ENCODE measurements around the gene LMF1. TPM values are rescaled to one million over a fixed set of nuclear protein-coding genes. Genes with fewer than 3 reads are reported as not detected.
A peak's percentile ranks its signal among the peaks of the same experiment; 100 is the strongest.
"Not testable (repeated sequence)": the region's sequence is repeated elsewhere in the genome, so short reads cannot be mapped to it uniquely, and the experiment has no call there.

Gene LMF1
- total RNA-seq, 1 donor from 2014 or later, result 10.2 TPM

- FAIRE-seq (no peak), DNase-seq (ENCODE audit: low spot score in 2 of 2) (no peak)
Observed at GRCh38 chr16:841455-842060, 129.2 kb downstream of the LMF1 start.

GRCh38 chr16:840561-841454 is 130.0 kb downstream of the LMF1 start:
- FAIRE-seq (no peak), DNase-seq (ENCODE audit: low spot score in 2 of 2) (no peak)

DNA sequence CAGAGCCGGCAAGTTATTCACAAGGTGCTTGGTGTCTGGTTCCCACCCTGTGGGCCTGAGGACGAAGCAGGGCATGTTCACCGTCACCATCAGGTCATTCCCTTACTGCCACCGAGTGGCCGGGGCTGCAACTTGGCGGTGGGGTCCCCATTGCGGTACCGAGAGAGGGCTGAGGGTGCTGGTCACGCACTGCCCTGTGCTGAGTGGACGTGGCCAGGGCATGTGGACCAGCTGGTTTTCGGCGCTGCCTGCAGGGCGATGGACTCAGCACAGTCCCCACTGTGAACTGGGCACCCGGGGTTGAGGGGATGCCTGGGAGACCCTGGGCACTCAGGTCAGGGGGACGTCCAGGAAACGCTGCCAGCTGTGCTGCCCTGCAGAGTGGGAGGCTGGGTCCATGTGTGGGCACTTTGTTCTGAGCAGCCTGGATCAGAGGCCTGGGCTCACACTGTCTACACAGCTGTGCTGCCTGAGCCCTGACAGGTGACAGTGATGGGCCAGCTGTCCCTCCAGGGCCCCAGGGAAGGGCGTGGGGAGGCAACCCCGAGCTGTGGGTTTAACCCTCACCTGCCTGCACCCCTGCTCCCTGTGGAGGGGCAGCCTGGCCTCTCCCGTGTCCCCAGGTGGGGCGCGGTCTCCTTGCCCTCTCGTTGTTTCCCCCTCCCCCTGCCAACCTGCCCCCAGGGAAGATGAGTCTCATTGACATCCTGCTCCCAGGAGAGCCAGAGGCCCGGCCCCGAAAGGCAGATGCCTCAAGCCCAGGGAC is 131.0 kb downstream of the LMF1 start:
- DNase-seq (ENCODE audit: low spot score in 2 of 2) (no peak), FAIRE-seq (no peak)

DNA sequence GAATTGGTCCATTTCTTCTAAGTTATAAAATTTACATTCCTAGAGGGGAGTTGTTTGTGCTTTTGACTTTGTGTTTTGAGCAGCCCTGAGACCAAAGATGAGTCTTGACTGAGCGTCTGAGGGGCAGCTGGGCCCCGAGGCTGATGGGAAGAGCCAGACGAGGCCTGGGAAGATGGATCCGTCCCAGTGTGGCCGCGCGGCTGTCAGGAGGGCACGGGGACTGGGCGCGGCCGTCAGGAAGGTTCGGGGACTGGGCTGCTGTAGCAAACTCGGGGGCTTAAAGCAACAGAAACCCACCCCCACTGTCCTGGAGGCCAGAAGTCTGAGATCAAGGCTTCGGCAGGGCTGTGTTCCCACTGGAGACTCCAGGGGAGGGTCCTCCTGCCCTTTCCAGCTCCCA is 132.0 kb downstream of the LMF1 start:
- FAIRE-seq (no peak), DNase-seq (ENCODE audit: low spot score in 2 of 2) (no peak)

DNA sequence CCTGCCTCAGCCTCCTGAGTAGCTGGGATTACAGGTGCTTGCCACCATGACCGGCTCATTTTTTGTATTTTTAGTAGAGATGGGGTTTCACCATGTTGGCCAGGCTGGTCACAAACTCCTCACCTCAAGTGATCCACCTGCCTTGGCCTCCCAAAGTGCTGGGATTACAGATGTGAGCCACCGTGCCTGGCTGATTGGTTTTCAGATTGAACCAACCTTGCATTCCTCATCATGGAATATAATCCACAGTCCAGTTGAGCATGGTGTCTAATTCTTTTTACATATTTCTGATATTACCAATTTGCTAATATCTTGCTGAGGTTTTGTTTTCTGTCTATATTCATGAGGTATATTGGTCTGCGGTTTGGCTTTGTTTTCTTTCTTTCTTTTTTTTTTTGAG is 134.0 kb downstream of the LMF1 start:
- not testable (repeated sequence) for DNase-seq (ENCODE audit: low spot score in 2 of 2); FAIRE-seq

GRCh38 chr16:836221-836620 is 134.6 kb downstream of the LMF1 start:
- DNase-seq (ENCODE audit: low spot score in 2 of 2) (no peak), FAIRE-seq (no peak)

- no peak for FAIRE-seq
- DNase-seq (ENCODE audit: low spot score in 2 of 2), result no peak
Observed at GRCh38 chr16:835373-835772, 135.4 kb downstream of the LMF1 start.

DNA sequence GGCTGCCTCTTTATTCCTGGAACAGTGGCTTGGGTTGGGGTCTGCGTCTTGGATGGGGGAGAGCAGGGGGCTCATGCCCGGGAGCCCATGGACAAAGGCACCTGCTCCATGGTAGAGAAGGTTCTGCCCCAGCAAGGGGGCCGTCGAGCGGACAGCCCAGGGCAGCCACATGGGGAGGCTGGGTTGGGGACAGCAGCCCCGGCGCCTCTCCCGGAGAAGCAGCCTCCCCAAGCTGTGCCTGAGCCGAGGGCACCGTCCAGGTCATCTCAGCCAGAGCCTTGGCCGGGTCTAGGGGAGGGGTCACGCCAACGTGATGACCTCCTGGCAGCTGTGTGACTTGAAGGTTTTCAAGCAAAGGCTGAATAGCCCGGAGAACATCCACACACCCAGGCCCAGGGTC is 137.4 kb downstream of the LMF1 start:
- FAIRE-seq, result no peak
- DNase-seq (ENCODE audit: low spot score in 2 of 2), result no peak

DNA sequence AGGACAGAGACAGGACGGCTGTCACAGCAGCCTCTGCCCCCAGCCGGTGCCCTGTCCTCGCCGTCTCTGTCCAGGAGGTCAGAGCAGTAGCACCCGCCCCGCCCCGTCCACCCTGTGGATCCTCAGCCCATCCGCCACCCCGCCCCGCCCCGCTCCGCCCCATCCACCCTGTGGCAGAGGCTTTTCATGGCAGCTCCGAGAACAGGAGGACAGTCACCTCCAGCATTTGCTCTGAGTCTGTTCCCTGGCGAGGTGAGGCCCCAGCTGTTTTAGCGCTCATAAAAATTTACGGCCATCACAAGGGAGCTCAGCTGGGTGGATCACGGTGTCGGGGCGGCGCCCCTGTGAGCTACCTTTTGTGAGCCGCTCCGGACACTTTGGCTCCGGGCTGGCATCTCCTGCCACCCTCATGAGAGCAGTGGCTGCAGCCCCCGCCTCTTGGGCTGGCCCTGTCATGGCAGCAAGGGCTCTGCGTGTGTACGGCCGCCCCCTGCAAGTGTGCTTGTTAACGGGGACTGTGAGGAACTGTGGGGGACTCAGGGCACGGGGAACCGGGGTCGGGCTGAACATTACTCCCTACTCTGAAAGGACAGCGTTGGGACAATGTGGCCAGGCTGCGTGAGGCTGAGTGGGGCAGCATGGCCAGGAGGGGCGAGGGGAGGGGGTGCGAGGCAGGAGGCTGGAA is 138.0 kb downstream of the LMF1 start:
- FAIRE-seq (no peak), DNase-seq (ENCODE audit: low spot score in 2 of 2) (no peak)

DNA sequence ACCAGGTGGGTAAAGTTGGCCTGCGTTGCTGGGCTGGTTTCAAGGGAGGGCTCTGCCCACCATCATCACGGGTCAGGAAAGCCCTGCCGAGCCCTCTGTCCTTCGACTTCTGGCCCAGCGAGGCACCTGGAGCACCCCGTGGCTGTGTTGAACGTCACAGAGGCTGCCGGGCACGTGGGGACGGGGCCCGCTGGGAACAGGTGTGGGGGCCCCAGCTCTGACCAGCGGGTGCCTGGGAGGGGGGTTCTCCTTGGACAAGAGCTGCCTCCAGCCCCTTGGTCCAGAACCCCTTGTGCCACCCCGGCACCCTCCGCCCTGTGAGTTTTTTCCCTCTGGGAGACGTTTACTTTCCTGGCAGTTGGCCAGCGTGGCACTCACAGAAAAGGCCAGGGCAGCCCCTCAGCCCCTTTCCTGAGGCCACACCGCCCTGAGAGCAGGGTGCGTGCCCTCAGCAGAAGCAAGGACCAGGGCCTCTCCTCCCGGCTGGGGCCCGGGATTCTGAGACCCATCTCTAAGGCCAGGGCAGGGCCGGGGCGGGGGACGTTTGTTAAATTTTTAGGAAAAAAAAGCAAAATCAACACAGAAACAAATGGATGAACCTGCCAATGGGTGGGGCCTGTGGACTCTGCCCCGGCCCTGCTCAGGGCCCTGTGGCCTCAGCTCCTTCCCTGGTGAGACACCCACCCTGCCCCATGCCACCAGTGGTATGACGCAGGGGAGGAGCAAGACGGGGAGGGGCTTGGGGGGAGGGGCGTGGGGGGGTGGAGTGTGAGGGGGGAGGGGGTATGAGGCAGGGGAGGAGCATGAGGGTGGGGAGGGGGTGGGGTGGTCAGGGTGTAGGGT is 139.0 kb downstream of the LMF1 start:
- DNase-seq (ENCODE audit: low spot score in 2 of 2) (no peak), FAIRE-seq (no peak)

DNA sequence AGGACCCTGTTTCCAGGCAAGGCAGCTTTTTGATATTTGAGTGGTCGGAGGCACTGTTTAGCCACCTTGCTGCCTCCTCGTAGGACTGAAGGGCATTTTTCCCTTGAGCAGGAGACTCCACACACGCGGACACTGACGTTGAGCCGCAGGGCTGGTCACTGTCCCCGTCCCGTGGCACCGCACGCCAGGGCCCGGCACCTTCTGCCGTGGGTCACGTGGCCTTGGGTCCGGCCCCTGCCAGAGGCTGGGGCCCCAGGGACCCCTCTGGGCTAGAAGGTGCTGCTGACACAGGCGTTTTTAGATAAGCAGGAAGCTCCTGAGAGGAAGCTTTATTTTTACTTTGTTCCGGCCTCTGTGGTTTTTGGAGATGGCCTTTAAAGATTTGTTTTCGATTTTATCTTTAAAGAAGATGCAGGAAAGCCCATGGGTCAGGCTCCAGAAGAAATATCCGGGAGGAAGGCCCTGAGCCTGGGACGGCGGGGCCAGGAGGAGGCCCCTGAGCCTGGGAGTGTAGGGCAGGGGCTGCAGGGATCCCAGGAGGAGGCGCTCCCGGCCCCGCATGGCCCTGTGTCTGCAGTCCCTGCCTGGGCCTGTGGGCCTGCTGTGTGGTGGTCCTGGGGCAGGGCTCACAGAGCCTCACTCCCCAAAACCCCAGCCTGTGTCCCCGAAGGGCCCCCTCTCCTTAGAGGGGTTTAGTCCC is 139.8 kb downstream of the LMF1 start:
- no peak for FAIRE-seq
- no peak for DNase-seq (ENCODE audit: low spot score in 2 of 2)

GRCh38 chr16:830107-830870 is 140.5 kb downstream of the LMF1 start:
- DNase-seq (ENCODE audit: low spot score in 2 of 2) (no peak), FAIRE-seq (no peak)

DNA sequence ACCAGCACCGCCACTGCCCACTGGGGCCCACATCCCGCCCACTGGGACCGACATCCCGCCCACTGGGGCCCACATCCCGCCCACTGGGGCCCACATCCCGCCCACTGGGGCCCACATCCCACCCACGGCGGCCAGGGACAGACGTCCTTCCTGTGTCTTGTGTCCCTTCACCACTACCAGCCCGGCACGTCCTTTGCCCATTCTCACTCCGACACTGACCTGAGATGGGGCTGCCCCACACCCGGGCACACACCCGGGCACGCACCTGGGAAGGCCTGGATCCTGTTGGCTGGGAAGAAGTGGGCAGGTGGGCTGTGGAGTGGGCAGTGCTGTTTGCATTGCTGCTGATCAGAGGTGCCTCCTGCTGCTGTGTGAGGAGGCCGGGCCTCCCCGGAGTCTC is 141.9 kb downstream of the LMF1 start:
- DNase-seq (ENCODE audit: low spot score in 2 of 2) (no peak), FAIRE-seq (no peak)

GRCh38 chr16:827513-827912 is 143.3 kb downstream of the LMF1 start:
- DNase-seq (ENCODE audit: low spot score in 2 of 2), result no peak
- no peak for FAIRE-seq

DNA sequence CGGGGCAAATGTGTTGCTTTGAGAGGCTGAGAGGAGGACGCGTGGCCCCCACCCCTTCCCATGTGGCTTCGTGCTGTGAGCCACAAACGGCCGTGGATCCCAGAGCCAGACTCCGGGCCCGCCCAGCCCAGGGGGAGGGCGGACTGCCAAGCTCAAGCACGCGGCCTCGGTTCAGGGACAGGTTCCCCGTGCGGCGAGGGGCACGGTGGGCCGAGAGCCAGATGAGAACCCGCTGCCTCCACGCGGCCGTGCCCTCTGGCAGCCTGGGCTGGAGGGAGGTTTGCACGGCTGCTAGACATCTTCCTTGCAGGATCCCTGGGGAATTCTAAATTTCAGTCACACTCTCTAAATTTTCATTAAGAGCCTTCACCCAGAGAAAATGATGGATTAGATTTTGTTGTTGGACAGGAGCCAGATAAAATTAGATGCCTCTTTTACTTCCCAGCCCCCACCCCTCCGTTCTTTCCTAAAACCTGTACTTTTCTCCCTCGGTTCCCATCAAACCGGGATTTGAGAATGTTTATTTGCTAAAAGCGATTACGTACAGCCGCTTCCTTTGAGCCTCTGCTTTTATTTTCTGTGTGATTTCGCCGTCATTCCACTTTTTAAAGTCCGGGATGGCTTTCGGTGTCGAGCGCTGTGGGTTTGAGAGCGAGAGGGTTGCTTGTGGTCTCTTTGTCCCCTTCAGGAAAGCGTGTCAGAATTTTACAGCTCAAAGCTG is 145.3 kb downstream of the LMF1 start:
- DNase-seq (ENCODE audit: low spot score in 2 of 2) (peak; percentile 74 to 77), FAIRE-seq (no peak)

- FAIRE-seq (no peak), DNase-seq (ENCODE audit: low spot score in 2 of 2) (no peak)
Observed at GRCh38 chr16:824601-825000, 146.2 kb downstream of the LMF1 start.

- FAIRE-seq (no peak), DNase-seq (ENCODE audit: low spot score in 2 of 2) (no peak)
Observed at GRCh38 chr16:824194-824593, 146.6 kb downstream of the LMF1 start.

- no peak for DNase-seq (ENCODE audit: low spot score in 2 of 2)
- FAIRE-seq, result no peak
Observed at GRCh38 chr16:822909-823297, 147.9 kb downstream of the LMF1 start.

Measured in frontal cortex (tissue), 4 donors.